Caco-2 (cell line): Measurements from ENCODE around the gene RALGAPA2. TPM values are rescaled to one million over a fixed set of nuclear protein-coding genes. Genes with fewer than 3 reads are reported as not detected.

ENCODE experiments used
- BruUV-seq: library from RNA; stranded (reverse); fragments of 400-500 nt; replicated peaks from 2 replicates; lab custom pipeline; 2021; lab: Mats Ljungman, UMichigan
- CTCF ChIA-PET: fragments of 300-600 bp; sonication (Branson Sonifier 250); formaldehyde crosslinking; loops from one replicate; lab custom pipeline; 2022; ENCODE audit warnings: antibody characterized with exemption; lab: Charles Lee
- POLR2A ChIA-PET: fragments of 300-600 bp; sonication (Branson Sonifier 250); formaldehyde crosslinking; loops from one replicate; lab custom pipeline; 2022; ENCODE audit warnings: antibody characterized with exemption; lab: Charles Lee
- DNase-seq, 2 experiments: peaks; one replicate each; pipeline versions ENCODE4 v3.0.0 to v3.0.0-alpha.2; 2020 to 2022
- H3K27me3 ChIP-seq: replicated peaks from 2 replicates; pipeline ENCODE4 v1.6.0; 2011; ENCODE audit warnings: low read length; ENCODE audit not compliant: control insufficient read depth, insufficient read depth
- H3K36me3 ChIP-seq: 2 replicates; pipeline ENCODE4 v1.5.1; 2011; ENCODE audit warnings: low read length; ENCODE audit not compliant: control insufficient read depth, insufficient read depth
- H3K4me1 ChIP-seq: fragments of 250-450 bp; sonication (Bioruptor Pico); 2 replicates; pipeline ENCODE4 v1.5.1; 2020; ENCODE audit warnings: mild to moderate bottlenecking
- H3K4me3 ChIP-seq: 2 replicates; pipeline ENCODE4 v1.5.1; 2011; ENCODE audit warnings: low read depth, mild to moderate bottlenecking, control low read depth, low read length
- H3K9me3 ChIP-seq: fragments of 250-450 bp; sonication (Bioruptor Pico); 2 replicates; pipeline ENCODE4 v1.5.1; 2020; ENCODE audit warnings: mild to moderate bottlenecking, moderate library complexity
- H3K27ac Mint-ChIP-seq: one replicate; pipeline ENCODE4 v1.8.0; 2022; ENCODE audit warnings: mixed read lengths; ENCODE audit not compliant: unreplicated experiment
- H3K27me3 Mint-ChIP-seq: one replicate; pipeline ENCODE4 v1.8.0; 2022; ENCODE audit warnings: mixed read lengths; ENCODE audit not compliant: insufficient read depth, unreplicated experiment
- H3K36me3 Mint-ChIP-seq: one replicate; pipeline ENCODE4 v1.8.0; 2022; ENCODE audit warnings: mild to moderate bottlenecking, mixed read lengths; ENCODE audit not compliant: insufficient read depth, unreplicated experiment
- H3K4me1 Mint-ChIP-seq: one replicate; pipeline ENCODE4 v1.8.0; 2022; ENCODE audit warnings: low read depth, mixed read lengths; ENCODE audit not compliant: unreplicated experiment
- H3K4me3 Mint-ChIP-seq: one replicate; pipeline ENCODE4 v1.8.0; 2022; ENCODE audit warnings: mild to moderate bottlenecking, moderate library complexity, mixed read lengths; ENCODE audit not compliant: unreplicated experiment
- H3K9me3 Mint-ChIP-seq: one replicate; pipeline ENCODE4 v1.8.0; 2022; ENCODE audit warnings: mixed read lengths; ENCODE audit not compliant: unreplicated experiment
- CTCF ChIP-seq, 2 experiments: fragments of 200-600 bp in 1 of 2; IDR thresholded peaks; 1 replicate in 1 of 2; 2 replicates in 1 of 2; pipeline versions ENCODE4 v1.5.1 to v1.8.0; 2011 to 2022; ENCODE audit warnings: antibody characterized with exemption in 1 of 2, control low read depth in 1 of 2, inconsistent platforms in 1 of 2, low read depth in 1 of 2, low read length in 1 of 2, mild to moderate bottlenecking in 1 of 2, moderate library complexity in 1 of 2; ENCODE audit not compliant: insufficient read depth in 1 of 2, severe bottlenecking in 1 of 2, unreplicated experiment in 1 of 2
- intact Hi-C: fragments of 100-400 bp; cut with micrococcal nuclease; formaldehyde crosslinking; loops from one replicate; pipeline ENCODE4 v1.10.0; 2022; ENCODE audit not compliant: unreplicated experiment
- total RNA-seq: library from RNA; stranded (reverse); gene quantifications from 2 replicates; pipeline ENCODE4 v1.2.3, GENCODE V29; 2022

The RALGAPA2 gene
- total RNA-seq, 1 experiment from 2014 or later = 17.3 TPM

- CTCF ChIA-PET = no interaction called here
- DNase-seq = no peak
- H3K9me3 ChIP-seq = no peaks in the 10 kb centered on the region
- no TSS peak for BruUV-seq
- no peaks in the 10 kb centered on the region for H3K36me3 ChIP-seq
- no peaks in the 10 kb centered on the region for H3K27me3 Mint-ChIP-seq
- H3K4me1 ChIP-seq = no peaks in the 10 kb centered on the region
- no peaks in the 10 kb centered on the region for H3K4me1 Mint-ChIP-seq
- H3K27ac Mint-ChIP-seq = no peak overlapping the region
- no peaks in the 10 kb centered on the region for H3K27me3 ChIP-seq
- no peaks in the 10 kb centered on the region for H3K36me3 Mint-ChIP-seq
- H3K9me3 Mint-ChIP-seq = no peaks in the 10 kb centered on the region
- no peak overlapping the region for H3K4me3 Mint-ChIP-seq
- no peak for TF ChIP-seq CTCF (IDR thresholded peaks at IDR 0.05; ENCODE audit: insufficient read depth in 1 of 2, low read depth in 1 of 2, low read length in 1 of 2, severe bottlenecking in 1 of 2, unreplicated experiment in 1 of 2)
- POLR2A ChIA-PET = no interaction called here
- intact Hi-C loops = no loop called here
- H3K4me3 ChIP-seq = no peak overlapping the region
Observed at GRCh38 chr20:20446001-20446400, 266.4 kb downstream of the RALGAPA2 start.

- H3K4me3 Mint-ChIP-seq = no peak overlapping the region
- intact Hi-C loops = no loop called here
- Histone ChIP-seq H3K36me3 (no peaks in the 10 kb centered on the region), H3K4me1 (no peaks in the 10 kb centered on the region), H3K27me3 (no peaks in the 10 kb centered on the region), H3K4me3 (no peak overlapping the region), H3K9me3 (no peaks in the 10 kb centered on the region)
- H3K9me3 Mint-ChIP-seq = no peaks in the 10 kb centered on the region
- CTCF ChIA-PET = no interaction called here
- no peaks in the 10 kb centered on the region for H3K4me1 Mint-ChIP-seq
- no peaks in the 10 kb centered on the region for H3K27me3 Mint-ChIP-seq
- TF ChIP-seq CTCF (IDR thresholded peaks at IDR 0.05; ENCODE audit: insufficient read depth in 1 of 2, low read depth in 1 of 2, low read length in 1 of 2, severe bottlenecking in 1 of 2, unreplicated experiment in 1 of 2) = no peak
- no TSS peak for BruUV-seq
- no peaks in the 10 kb centered on the region for H3K36me3 Mint-ChIP-seq
- POLR2A ChIA-PET = no interaction called here
- no peak overlapping the region for H3K27ac Mint-ChIP-seq
- no peak for DNase-seq
Observed at GRCh38 chr20:20443504-20443903, 268.9 kb downstream of the RALGAPA2 start.

GRCh38 chr20:20442466-20442865 lies 270.0 kb downstream of the RALGAPA2 start:
- Mint-ChIP-seq H3K4me1 (no peaks in the 10 kb centered on the region), H3K4me3 (no peak overlapping the region), H3K36me3 (no peaks in the 10 kb centered on the region), H3K9me3 (no peaks in the 10 kb centered on the region), H3K27ac (no peak overlapping the region), H3K27me3 (no peaks in the 10 kb centered on the region)
- CTCF ChIA-PET = no interaction called here
- intact Hi-C loops = no loop called here
- Histone ChIP-seq H3K27me3 (no peaks in the 10 kb centered on the region), H3K4me3 (no peak overlapping the region), H3K9me3 (no peaks in the 10 kb centered on the region), H3K4me1 (no peaks in the 10 kb centered on the region), H3K36me3 (no peaks in the 10 kb centered on the region)
- POLR2A ChIA-PET = no interaction called here
- no TSS peak for BruUV-seq
- DNase-seq = no peak
- no peak for TF ChIP-seq CTCF (IDR thresholded peaks at IDR 0.05; ENCODE audit: insufficient read depth in 1 of 2, low read depth in 1 of 2, low read length in 1 of 2, severe bottlenecking in 1 of 2, unreplicated experiment in 1 of 2)
